Hepatocyte (in vitro differentiated cells): Measurements from ENCODE around the gene KIF5B. TPM values are rescaled to one million over a fixed set of nuclear protein-coding genes. Genes with fewer than 3 reads are reported as not detected.

Experiments used
- DNase-seq: peaks from one replicate; pipeline ENCODE4 v3.0.0-alpha.2; 2016; ENCODE audit warnings: low spot score
- H2AFZ ChIP-seq: fragments of 200-600 bp; sonication (generic); 2 replicates; pipeline ENCODE4 v1.6.0; 2016; ENCODE audit warnings: antibody characterized with exemption, mild to moderate bottlenecking
- H3K27ac ChIP-seq: fragments of 200-600 bp; sonication (generic); 2 replicates; pipeline ENCODE4 v1.5.1; 2016; ENCODE audit warnings: mild to moderate bottlenecking
- H3K27me3 ChIP-seq: fragments of 200-600 bp; sonication (generic); 2 replicates; pipeline ENCODE4 v1.6.1; 2016
- H3K36me3 ChIP-seq: fragments of 200-600 bp; sonication (generic); replicated peaks from 2 replicates; pipeline ENCODE4 v1.5.1; 2016; ENCODE audit warnings: low read depth; ENCODE audit not compliant: insufficient read depth
- H3K4me1 ChIP-seq: fragments of 200-600 bp; sonication (generic); 2 replicates; pipeline ENCODE4 v1.5.1; 2016; ENCODE audit warnings: mild to moderate bottlenecking, moderate library complexity; ENCODE audit not compliant: insufficient read depth
- H3K4me2 ChIP-seq: fragments of 200-600 bp; sonication (generic); 2 replicates; pipeline ENCODE4 v1.6.0; 2016
- H3K4me3 ChIP-seq: fragments of 200-600 bp; sonication (generic); 2 replicates; pipeline ENCODE4 v1.5.1; 2016; ENCODE audit warnings: mild to moderate bottlenecking
- H3K79me2 ChIP-seq: fragments of 200-600 bp; sonication (generic); 2 replicates; pipeline ENCODE4 v1.6.0; 2017; ENCODE audit warnings: mild to moderate bottlenecking
- H3K9me2 ChIP-seq: fragments of 200-600 bp; sonication (generic); replicated peaks from 2 replicates; pipeline ENCODE4 v1.6.0; 2017; ENCODE audit warnings: mild to moderate bottlenecking; ENCODE audit not compliant: insufficient read depth
- H3K9me3 ChIP-seq: fragments of 200-600 bp; sonication (generic); 2 replicates; pipeline ENCODE4 v1.5.1; 2016; ENCODE audit warnings: low read depth, mild to moderate bottlenecking
- H4K20me1 ChIP-seq: fragments of 200-600 bp; sonication (generic); 2 replicates; pipeline ENCODE4 v1.6.0; 2016; ENCODE audit warnings: mild to moderate bottlenecking; ENCODE audit not compliant: insufficient read depth, poor library complexity, severe bottlenecking
- CTCF ChIP-seq: fragments of 200-600 bp; sonication (generic); IDR thresholded peaks from 2 replicates; pipeline ENCODE4 v1.5.1; 2016; ENCODE audit warnings: antibody characterized with exemption, mild to moderate bottlenecking; ENCODE audit not compliant: poor library complexity
- EZH2 ChIP-seq: fragments of 200-600 bp; sonication (generic); IDR thresholded peaks from 2 replicates; pipeline ENCODE4 v1.6.1; 2016; ENCODE audit warnings: antibody characterized with exemption, mild to moderate bottlenecking, borderline replicate concordance
- EZH2phosphoT487 ChIP-seq: fragments of 200-600 bp; sonication (generic); IDR thresholded peaks from one replicate; pipeline ENCODE4 v1.6.1; 2018; ENCODE audit warnings: antibody characterized with exemption, mild to moderate bottlenecking, low read depth, moderate library complexity; ENCODE audit not compliant: unreplicated experiment, severe bottlenecking
- WGBS: methylation state at CpG from one replicate; pipeline ENCODE4 v1.1.6; 2016; ENCODE audit warnings: low lambda C conversion rate; ENCODE audit errors: missing lambda C conversion rate; 5-methylcytosine and 5-hydroxymethylcytosine counted together
- polyA plus RNA-seq: library from polyadenylated mRNA; unstranded; fragments of >200 nt; fragmentation: Nextera tagmentation; extraction: Ambion mirVana; gene quantifications from 2 replicates; pipeline ENCODE4 v1.2.1, GENCODE V29; 2016
- total RNA-seq: library from RNA; depleted of rRNA; stranded (reverse); fragments of >200 nt; gene quantifications from 2 replicates; pipeline ENCODE4 v1.2.3, GENCODE V29; 2014

Gene KIF5B
- total and polyA plus RNA-seq, 2 experiments from 2014 or later, result 51.6 to 141 TPM

GRCh38 chr10:32041290-32042028 is 14.8 kb downstream of the KIF5B start:
- Histone ChIP-seq H3K27ac (no peak overlapping the region), H3K27me3 (no peaks in the 10 kb centered on the region), H3K4me3 (no peak overlapping the region), H3K9me3 (no peaks in the 10 kb centered on the region), H3K9me2 (no peaks in the 10 kb centered on the region), H4K20me1 (peaks cover 86% of the 10 kb centered on the region), H3K4me1 (peaks cover 6% of the 10 kb centered on the region), H3K36me3 (peaks cover 4% of the 10 kb centered on the region), H3K4me2 (no peak overlapping the region), H3K79me2 (peaks cover 98% of the 10 kb centered on the region), H2AFZ (no peak overlapping the region)
- WGBS, result 50% methylated on average over 1 of the region's 1 CpG
- no peak for TF ChIP-seq CTCF
- TF ChIP-seq EZH2, result no peak
- TF ChIP-seq EZH2phosphoT487, result no peak
- DNase-seq, result no peak

GRCh38 chr10:32039734-32040133 is 16.5 kb downstream of the KIF5B start:
- Histone ChIP-seq H2AFZ (no peak overlapping the region), H3K9me2 (no peaks in the 10 kb centered on the region), H3K4me2 (no peak overlapping the region), H3K9me3 (no peaks in the 10 kb centered on the region), H3K27ac (no peak overlapping the region), H3K4me1 (peaks cover 6% of the 10 kb centered on the region), H3K4me3 (no peak overlapping the region), H3K27me3 (no peaks in the 10 kb centered on the region), H3K79me2 (peaks cover 95% of the 10 kb centered on the region), H3K36me3 (peaks cover 4% of the 10 kb centered on the region), H4K20me1 (peaks cover 77% of the 10 kb centered on the region)
- TF ChIP-seq EZH2, result no peak
- WGBS, result 97% methylated on average over 1 of the region's 1 CpG
- no peak for DNase-seq

GRCh38 chr10:32038777-32039176 is 17.4 kb downstream of the KIF5B start:
- Histone ChIP-seq H4K20me1 (peaks cover 67% of the 10 kb centered on the region), H3K79me2 (peaks cover 94% of the 10 kb centered on the region), H3K27ac (no peak overlapping the region), H3K4me2 (no peak overlapping the region), H3K27me3 (no peaks in the 10 kb centered on the region), H3K36me3 (peaks cover 4% of the 10 kb centered on the region), H3K4me1 (peaks cover 6% of the 10 kb centered on the region), H3K9me3 (no peaks in the 10 kb centered on the region), H3K9me2 (no peaks in the 10 kb centered on the region), H2AFZ (no peak overlapping the region), H3K4me3 (no peak overlapping the region)
- TF ChIP-seq CTCF (no peak), EZH2phosphoT487 (no peak), EZH2 (no peak)
- DNase-seq, result no peak
- 79% methylated on average over 3 of the region's 3 CpGs for WGBS

- H3K79me2 ChIP-seq, result peaks cover 88% of the 10 kb centered on the region
- no peak overlapping the region for H3K4me3 ChIP-seq
- WGBS, result 93% methylated on average over 4 of the region's 4 CpGs
- H3K27me3 ChIP-seq, result no peaks in the 10 kb centered on the region
- H3K4me1 ChIP-seq, result peaks cover 6% of the 10 kb centered on the region
- peaks cover 4% of the 10 kb centered on the region for H3K36me3 ChIP-seq
- no peak overlapping the region for H2AFZ ChIP-seq
- DNase-seq, result no peak
- H3K9me2 ChIP-seq, result no peaks in the 10 kb centered on the region
- no peaks in the 10 kb centered on the region for H3K9me3 ChIP-seq
- peaks cover 48% of the 10 kb centered on the region for H4K20me1 ChIP-seq
- no peak overlapping the region for H3K4me2 ChIP-seq
- H3K27ac ChIP-seq, result no peak overlapping the region
- no peak for TF ChIP-seq EZH2phosphoT487
- TF ChIP-seq EZH2, result no peak
- TF ChIP-seq CTCF, result no peak
Observed at GRCh38 chr10:32036922-32037321, 19.3 kb downstream of the KIF5B start.
